Sigmoid colon (tissue), 4 donors: ENCODE measurements around the gene HS3ST4.

Experiments
- CTCF ChIP-seq, 4 experiments: fragments of 450-650 bp in 3 of 4; fragments of 200-600 bp in 1 of 4; IDR thresholded peaks; one replicate each; pipeline ENCODE4 v1.5.1; 2016 to 2019; ENCODE audit warnings: antibody characterized with exemption in 4 of 4, mild to moderate bottlenecking in 3 of 4, moderate library complexity in 2 of 4
- POLR2A ChIP-seq, 2 donors: fragments of 450-650 bp; IDR thresholded peaks; one replicate each; pipeline ENCODE4 v1.6.1; 2016; ENCODE audit warnings: antibody characterized with exemption in 2 of 2, mild to moderate bottlenecking in 2 of 2, moderate library complexity in 2 of 2
- POLR2AphosphoS5 ChIP-seq, 4 donors: sonication (generic); formaldehyde crosslinking; IDR thresholded peaks; one replicate each; pipeline ENCODE4 v1.6.1; 2017; ENCODE audit warnings: antibody characterized with exemption in 4 of 4

- TF ChIP-seq CTCF (IDR thresholded peaks at IDR 0.05) (no peak), POLR2AphosphoS5 (IDR thresholded peaks at IDR 0.05) (no peak), POLR2A (IDR thresholded peaks at IDR 0.05) (no peak)
These were observed 132.1 kb downstream of the HS3ST4 start for GRCh38 chr16:25823891-25824290.
